ENCODE results near the gene SFRP4.

Gene SFRP4

GRCh38 chr7:37943905-37944736, 27.5 kb upstream of the SFRP4 start:
- no peak overlapping the region for H3K9ac ChIP-seq (ENCODE audit: low read length)
- H3K4me1 ChIP-seq (ENCODE audit: control insufficient read depth, insufficient read depth, low read length) = no peaks in the 10 kb centered on the region
- no peaks in the 10 kb centered on the region for H3K27me3 ChIP-seq (ENCODE audit: control insufficient read depth, insufficient read depth, low read length)
- H3K27ac ChIP-seq (ENCODE audit: low read depth, low read length) = no peak overlapping the region
- H3K4me3 ChIP-seq (ENCODE audit: low read length) = no peak overlapping the region
- no peaks in the 10 kb centered on the region for H3K36me3 ChIP-seq (ENCODE audit: control insufficient read depth, insufficient read depth, low read length)

GRCh38 chr7:37942934-37943610, 26.5 kb upstream of the SFRP4 start:
- peak overlapping the region; percentile 2 for H3K27ac ChIP-seq (ENCODE audit: low read depth, low read length)
- H3K27me3 ChIP-seq (ENCODE audit: control insufficient read depth, insufficient read depth, low read length) = no peaks in the 10 kb centered on the region
- no peaks in the 10 kb centered on the region for H3K4me1 ChIP-seq (ENCODE audit: control insufficient read depth, insufficient read depth, low read length)
- H3K9ac ChIP-seq (ENCODE audit: low read length) = no peak overlapping the region
- no peak overlapping the region for H3K4me3 ChIP-seq (ENCODE audit: low read length)
- no peaks in the 10 kb centered on the region for H3K36me3 ChIP-seq (ENCODE audit: control insufficient read depth, insufficient read depth, low read length)

GRCh38 chr7:37933018-37933566, 16.5 kb upstream of the SFRP4 start:
- Histone ChIP-seq H3K36me3 (ENCODE audit: control insufficient read depth, insufficient read depth, low read length) (no peaks in the 10 kb centered on the region), H3K4me3 (ENCODE audit: low read length) (no peak overlapping the region), H3K27me3 (ENCODE audit: control insufficient read depth, insufficient read depth, low read length) (no peaks in the 10 kb centered on the region), H3K9ac (ENCODE audit: low read length) (no peak overlapping the region), H3K27ac (ENCODE audit: low read depth, low read length) (no peak overlapping the region), H3K4me1 (ENCODE audit: control insufficient read depth, insufficient read depth, low read length) (no peaks in the 10 kb centered on the region)

DNA sequence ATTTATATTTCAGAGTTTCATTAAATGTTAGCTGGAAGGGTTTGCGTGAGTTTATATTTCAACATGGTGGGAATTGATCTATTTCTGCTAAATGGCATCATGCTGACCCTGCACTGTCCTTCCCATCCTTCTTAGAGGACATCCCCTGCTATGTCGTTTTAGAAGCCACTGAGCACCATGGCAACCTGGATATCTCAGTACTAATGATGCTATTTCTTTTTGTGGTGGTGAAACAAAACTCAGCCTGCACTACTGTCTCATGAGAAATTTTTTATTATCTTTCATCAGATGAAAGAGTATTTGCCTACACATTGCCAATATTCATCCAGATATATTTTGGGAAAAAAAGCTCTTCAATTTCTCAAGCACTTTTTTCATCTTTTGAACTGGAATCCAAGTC, 15.9 kb upstream of the SFRP4 start:
- Histone ChIP-seq H3K4me1 (ENCODE audit: control insufficient read depth, insufficient read depth, low read length) (no peaks in the 10 kb centered on the region), H3K27ac (ENCODE audit: low read depth, low read length) (no peak overlapping the region), H3K4me3 (ENCODE audit: low read length) (no peak overlapping the region), H3K9ac (ENCODE audit: low read length) (no peak overlapping the region), H3K36me3 (ENCODE audit: control insufficient read depth, insufficient read depth, low read length) (no peaks in the 10 kb centered on the region), H3K27me3 (ENCODE audit: control insufficient read depth, insufficient read depth, low read length) (no peaks in the 10 kb centered on the region)

DNA sequence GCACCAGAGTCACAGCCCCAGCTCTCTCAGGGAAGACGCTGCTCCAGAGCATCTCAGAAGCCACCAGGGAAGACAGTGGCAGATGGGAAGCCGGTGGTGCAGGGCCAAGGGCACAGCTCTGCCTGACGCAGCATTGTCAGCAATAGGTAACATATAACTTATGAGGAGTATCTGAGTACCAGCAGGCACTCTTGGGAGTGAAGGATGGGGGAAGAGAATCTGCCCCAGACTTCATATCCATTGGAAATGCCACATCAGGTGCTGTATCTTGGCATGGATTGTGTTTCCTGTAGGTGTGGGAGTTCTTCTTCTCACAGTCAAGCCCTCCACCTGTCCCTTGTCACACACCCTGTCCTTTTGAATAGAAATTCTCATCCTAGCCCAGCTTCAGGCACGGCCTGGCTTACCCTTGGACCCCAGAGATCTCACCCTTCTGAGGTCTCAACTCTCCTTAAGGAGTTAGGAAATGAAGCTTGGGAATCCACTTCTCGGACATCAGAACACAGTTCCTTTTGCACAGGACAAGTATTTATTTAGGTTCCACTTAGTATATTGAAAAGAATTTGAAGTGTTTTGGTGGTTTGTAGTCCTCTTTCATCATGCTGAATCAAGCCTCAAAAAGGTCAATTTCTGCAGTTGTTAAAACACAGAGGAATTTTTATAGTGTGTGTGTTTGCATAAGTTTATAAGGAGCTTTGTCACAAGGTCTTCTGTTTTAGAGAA, 13.8 kb upstream of the SFRP4 start:
- Histone ChIP-seq H3K27ac (ENCODE audit: low read depth, low read length) (no peak overlapping the region), H3K4me3 (ENCODE audit: low read length) (no peak overlapping the region), H3K27me3 (ENCODE audit: control insufficient read depth, insufficient read depth, low read length) (no peaks in the 10 kb centered on the region), H3K4me1 (ENCODE audit: control insufficient read depth, insufficient read depth, low read length) (no peaks in the 10 kb centered on the region), H3K9ac (ENCODE audit: low read length) (no peak overlapping the region), H3K36me3 (ENCODE audit: control insufficient read depth, insufficient read depth, low read length) (no peaks in the 10 kb centered on the region)

- Histone ChIP-seq H3K4me1 (ENCODE audit: control insufficient read depth, insufficient read depth, low read length) (no peaks in the 10 kb centered on the region), H3K9ac (ENCODE audit: low read length) (no peak overlapping the region), H3K36me3 (ENCODE audit: control insufficient read depth, insufficient read depth, low read length) (no peaks in the 10 kb centered on the region), H3K27me3 (ENCODE audit: control insufficient read depth, insufficient read depth, low read length) (no peaks in the 10 kb centered on the region), H3K27ac (ENCODE audit: low read depth, low read length) (no peak overlapping the region), H3K4me3 (ENCODE audit: low read length) (no peak overlapping the region)
Observed at GRCh38 chr7:37928878-37929277, 12.3 kb upstream of the SFRP4 start.

DNA sequence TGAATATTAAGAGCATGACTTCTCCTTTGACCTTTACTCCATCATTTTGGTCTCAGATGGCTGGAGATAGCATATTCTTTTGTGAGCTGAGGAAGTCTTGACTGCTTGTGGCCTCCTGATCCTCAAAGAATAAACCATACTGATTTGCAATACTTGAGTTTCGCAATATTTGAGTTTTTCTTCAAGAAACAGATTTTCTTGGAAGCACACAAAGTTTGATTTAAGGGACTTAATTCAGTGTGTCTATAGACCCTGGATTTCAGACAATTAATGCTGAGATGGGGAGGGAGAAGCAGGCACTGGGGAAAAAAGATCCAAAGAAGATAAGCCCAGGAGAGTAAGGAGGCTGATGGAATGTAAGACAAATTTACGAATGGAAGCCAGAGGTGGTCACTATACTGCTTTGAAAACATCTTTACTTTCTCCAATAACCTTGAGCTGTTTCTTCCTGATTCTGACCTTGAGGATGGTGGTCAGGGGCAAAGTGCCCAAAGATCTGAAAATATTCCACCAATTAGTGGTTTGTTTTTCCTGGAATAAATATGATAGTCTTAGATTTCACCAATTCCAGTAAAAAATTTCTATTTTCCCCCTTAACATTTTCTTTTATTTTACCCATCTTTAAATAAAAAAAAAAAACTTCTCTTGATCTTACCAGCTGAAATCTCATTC, 11.3 kb upstream of the SFRP4 start:
- no peaks in the 10 kb centered on the region for H3K4me1 ChIP-seq (ENCODE audit: control insufficient read depth, insufficient read depth, low read length)
- H3K27me3 ChIP-seq (ENCODE audit: control insufficient read depth, insufficient read depth, low read length) = no peaks in the 10 kb centered on the region
- no peak overlapping the region for H3K27ac ChIP-seq (ENCODE audit: low read depth, low read length)
- H3K9ac ChIP-seq (ENCODE audit: low read length) = no peak overlapping the region
- H3K36me3 ChIP-seq (ENCODE audit: control insufficient read depth, insufficient read depth, low read length) = no peaks in the 10 kb centered on the region
- no peak overlapping the region for H3K4me3 ChIP-seq (ENCODE audit: low read length)

DNA sequence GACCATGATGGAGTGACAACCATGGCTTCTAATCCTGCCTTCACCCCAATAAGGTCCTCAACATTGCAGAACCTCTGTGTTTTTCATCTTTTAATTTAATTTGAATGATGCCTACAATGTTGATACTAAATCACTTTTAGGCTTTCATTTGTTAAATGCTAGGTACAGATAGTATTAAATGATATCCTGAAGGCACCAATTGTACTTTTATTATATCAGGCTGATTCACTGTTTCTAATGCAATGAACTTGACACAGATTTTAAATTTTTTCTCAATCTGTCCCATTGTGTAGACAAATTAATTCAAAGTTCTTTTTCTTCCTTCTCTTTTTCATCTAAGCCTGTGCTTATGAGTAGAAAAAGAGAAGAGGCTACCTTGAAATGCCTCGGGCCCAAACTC, 9.0 kb upstream of the SFRP4 start:
- Histone ChIP-seq H3K9ac (ENCODE audit: low read length) (no peak overlapping the region), H3K27me3 (ENCODE audit: control insufficient read depth, insufficient read depth, low read length) (no peaks in the 10 kb centered on the region), H3K27ac (ENCODE audit: low read depth, low read length) (no peak overlapping the region), H3K36me3 (ENCODE audit: control insufficient read depth, insufficient read depth, low read length) (no peaks in the 10 kb centered on the region), H3K4me3 (ENCODE audit: low read length) (no peak overlapping the region), H3K4me1 (ENCODE audit: control insufficient read depth, insufficient read depth, low read length) (no peaks in the 10 kb centered on the region)

- Histone ChIP-seq H3K36me3 (ENCODE audit: control insufficient read depth, insufficient read depth, low read length) (no peaks in the 10 kb centered on the region), H3K4me3 (ENCODE audit: low read length) (no peak overlapping the region), H3K9ac (ENCODE audit: low read length) (no peak overlapping the region), H3K27ac (ENCODE audit: low read depth, low read length) (peak overlapping the region; percentile 1), H3K27me3 (ENCODE audit: control insufficient read depth, insufficient read depth, low read length) (no peaks in the 10 kb centered on the region), H3K4me1 (ENCODE audit: control insufficient read depth, insufficient read depth, low read length) (no peaks in the 10 kb centered on the region)
Observed at GRCh38 chr7:37924491-37925041, 7.9 kb upstream of the SFRP4 start.

DNA sequence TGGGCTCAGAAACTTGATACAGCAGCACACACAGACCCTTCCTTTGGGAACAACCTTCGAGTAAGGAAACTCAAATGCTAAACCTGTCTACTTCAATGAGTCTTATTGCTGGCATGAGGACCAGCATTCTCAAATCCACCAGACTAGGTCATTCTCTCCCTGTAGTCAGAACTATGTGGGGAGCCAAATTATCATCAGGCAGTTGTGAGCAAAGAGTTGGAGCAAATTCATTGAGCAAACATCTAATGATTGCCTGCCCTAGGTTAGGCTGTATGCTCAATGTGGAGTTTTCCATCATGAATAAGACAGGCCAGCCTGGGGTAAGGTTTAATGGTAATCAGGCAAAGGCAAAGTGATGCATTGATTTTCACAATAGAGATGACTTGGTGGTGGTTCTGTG, 7.4 kb upstream of the SFRP4 start:
- Histone ChIP-seq H3K27ac (ENCODE audit: low read depth, low read length) (peak overlapping the region; percentile 1), H3K4me1 (ENCODE audit: control insufficient read depth, insufficient read depth, low read length) (no peaks in the 10 kb centered on the region), H3K9ac (ENCODE audit: low read length) (no peak overlapping the region), H3K36me3 (ENCODE audit: control insufficient read depth, insufficient read depth, low read length) (no peaks in the 10 kb centered on the region), H3K27me3 (ENCODE audit: control insufficient read depth, insufficient read depth, low read length) (no peaks in the 10 kb centered on the region), H3K4me3 (ENCODE audit: low read length) (no peak overlapping the region)

GRCh38 chr7:37921876-37922275, 5.3 kb upstream of the SFRP4 start:
- H3K27ac ChIP-seq (ENCODE audit: low read depth, low read length) = no peak overlapping the region
- H3K36me3 ChIP-seq (ENCODE audit: control insufficient read depth, insufficient read depth, low read length) = no peaks in the 10 kb centered on the region
- no peaks in the 10 kb centered on the region for H3K4me1 ChIP-seq (ENCODE audit: control insufficient read depth, insufficient read depth, low read length)
- no peaks in the 10 kb centered on the region for H3K27me3 ChIP-seq (ENCODE audit: control insufficient read depth, insufficient read depth, low read length)
- H3K4me3 ChIP-seq (ENCODE audit: low read length) = no peak overlapping the region
- H3K9ac ChIP-seq (ENCODE audit: low read length) = no peak overlapping the region

All from rectal smooth muscle tissue (tissue), 1 donor.